Measurements from ENCODE around the gene SMIM28.
"Not testable (repeated sequence)": the region's sequence is repeated elsewhere in the genome, so short reads cannot be mapped to it uniquely, and the experiment has no call there.

Gene SMIM28

GRCh38 chr6:138410048-138410735 is 32.5 kb downstream of the SMIM28 start:
- no peak for FAIRE-seq

- FAIRE-seq: no peak
These were observed 33.5 kb downstream of the SMIM28 start for GRCh38 chr6:138410972-138411880.

GRCh38 chr6:138415125-138415524 is 37.4 kb downstream of the SMIM28 start:
- FAIRE-seq: no peak

GRCh38 chr6:138416206-138416605 is 38.5 kb downstream of the SMIM28 start:
- no peak for FAIRE-seq

GRCh38 chr6:138417493-138418117 is 39.9 kb downstream of the SMIM28 start:
- no peak for FAIRE-seq

- no peak for FAIRE-seq
These were observed 40.5 kb downstream of the SMIM28 start for GRCh38 chr6:138418118-138418742.

- FAIRE-seq: no peak
These were observed 42.1 kb downstream of the SMIM28 start for GRCh38 chr6:138419766-138420165.

GRCh38 chr6:138420356-138420755 is 42.7 kb downstream of the SMIM28 start:
- no peak for FAIRE-seq

- no peak for FAIRE-seq
These were observed 43.4 kb downstream of the SMIM28 start for GRCh38 chr6:138421089-138421488.

- FAIRE-seq: no peak
These were observed 43.9 kb downstream of the SMIM28 start for GRCh38 chr6:138421608-138422007.

- no peak for FAIRE-seq
These were observed 45.2 kb downstream of the SMIM28 start for GRCh38 chr6:138422861-138423260.

GRCh38 chr6:138424004-138424904 is 46.5 kb downstream of the SMIM28 start:
- no peak for FAIRE-seq

GRCh38 chr6:138425256-138425655 is 47.6 kb downstream of the SMIM28 start:
- not testable (repeated sequence) for FAIRE-seq

- FAIRE-seq: no peak
These were observed 48.9 kb downstream of the SMIM28 start for GRCh38 chr6:138426500-138427123.

- FAIRE-seq: no peak
These were observed 50.0 kb downstream of the SMIM28 start for GRCh38 chr6:138427701-138428100.

- FAIRE-seq: peak; percentile 99
These were observed 51.4 kb downstream of the SMIM28 start for GRCh38 chr6:138428944-138429598.

GRCh38 chr6:138429761-138430160 is 52.1 kb downstream of the SMIM28 start:
- no peak for FAIRE-seq

GRCh38 chr6:138430361-138431145 is 52.8 kb downstream of the SMIM28 start:
- FAIRE-seq: no peak

GRCh38 chr6:138431256-138432062 is 53.8 kb downstream of the SMIM28 start:
- no peak for FAIRE-seq

GRCh38 chr6:138432063-138432356 is 54.3 kb downstream of the SMIM28 start:
- no peak for FAIRE-seq

All from islet of Langerhans (tissue), 1 donor.